HCT116 (cell line): ENCODE data around the gene GJB5. TPM values are rescaled to one million over a fixed set of nuclear protein-coding genes. Genes with fewer than 3 reads are reported as not detected.

Source experiments
- ATAC-seq: fragments of 200-7000 bp; cut with Tn5 transposase; 2 replicates; pipeline ENCODE4 v1.9.1; 2020; ENCODE audit warnings: mild to moderate bottlenecking, moderate library complexity
- BruUV-seq: library from RNA; stranded (reverse); fragments of 400-500 nt; replicated peaks from 2 replicates; lab custom pipeline; 2021; lab: Mats Ljungman, UMichigan
- CTCF ChIA-PET: fragments of 300-600 bp; sonication (Branson Sonifier 250); formaldehyde crosslinking; loops from one replicate; lab custom pipeline; 2021; ENCODE audit warnings: antibody characterized with exemption; lab: Charles Lee
- POLR2A ChIA-PET: fragments of 300-600, 350-600 bp; sonication (Branson Sonifier 250); formaldehyde crosslinking; loops from one replicate; lab custom pipeline; 2021; ENCODE audit warnings: antibody characterized with exemption; lab: Charles Lee
- RAD21 ChIA-PET, 2 experiments: fragments of 300-600 bp; sonication (Branson Sonifier 250); formaldehyde crosslinking; loops; one replicate each; lab custom pipeline; 2023; ENCODE audit warnings: low total read pairs in 2 of 2; ENCODE audit not compliant: uncharacterized antibody in 2 of 2, unreplicated experiment in 2 of 2, low non-redundant PET in 1 of 2; lab: Charles Lee
- DNase-seq: peaks from one replicate; pipeline ENCODE4 v3.0.0-alpha.2; 2010; ENCODE audit warnings: low read depth, low spot score
- H2AFZ ChIP-seq: fragments of 200-600 bp; shearing (Covaris generic), sonication (generic); 2 replicates; pipeline ENCODE4 v1.6.1; 2017; ENCODE audit warnings: low read depth, mixed run types, mixed read lengths, antibody characterized with exemption, low read length; ENCODE audit not compliant: poor library complexity, severe bottlenecking
- H3K27ac ChIP-seq: 2 replicates; pipeline ENCODE4 v1.5.1; 2012; ENCODE audit warnings: low read depth, low read length
- H3K27me3 ChIP-seq: fragments of 200-600 bp; sonication (generic); 2 replicates; pipeline ENCODE4 v1.6.1; 2016; ENCODE audit warnings: mixed run types, low read length, mixed read lengths; ENCODE audit not compliant: insufficient read depth
- H3K36me3 ChIP-seq, 2 experiments: fragments of 200-500 bp in 1 of 2; fragments of 200-600 bp in 1 of 2; sonication (Bioruptor generic) in 1 of 2; sonication (generic) in 1 of 2; 2 replicates each; pipeline versions ENCODE4 v1.5.1 to v1.6.1; 2014 to 2016; ENCODE audit warnings: low read length in 2 of 2, inconsistent platforms in 1 of 2, mixed read lengths in 1 of 2, mixed run types in 1 of 2; ENCODE audit not compliant: insufficient read depth in 2 of 2, control insufficient read depth in 1 of 2
- H3K4me1 ChIP-seq, 2 experiments: fragments of 200-600 bp in 1 of 2; sonication (generic) in 1 of 2; 2 replicates each; pipeline versions ENCODE4 v1.5.1 to v1.6.1; 2012 to 2017; ENCODE audit warnings: low read length in 2 of 2, inconsistent platforms in 1 of 2, mild to moderate bottlenecking in 1 of 2, mixed read lengths in 1 of 2, mixed run types in 1 of 2, moderate library complexity in 1 of 2; ENCODE audit not compliant: insufficient read depth in 2 of 2, control insufficient read depth in 1 of 2
- H3K4me2 ChIP-seq: fragments of 200-600 bp; sonication (generic); 2 replicates; pipeline ENCODE4 v1.6.1; 2017; ENCODE audit warnings: mixed run types, low read length, mixed read lengths
- H3K4me3 ChIP-seq, 2 experiments: fragments of 200-600 bp in 1 of 2; sonication (generic) in 1 of 2; replicated peaks in 1 of 2; 2 replicates each; pipeline ENCODE4 v1.5.1; 2011 to 2016; ENCODE audit warnings: low read length in 2 of 2, control low read depth in 1 of 2, low read depth in 1 of 2, mild to moderate bottlenecking in 1 of 2, mixed read lengths in 1 of 2, mixed run types in 1 of 2
- H3K79me2 ChIP-seq: fragments of 200-600 bp; sonication (generic); 2 replicates; pipeline ENCODE4 v1.6.1; 2017; ENCODE audit warnings: mild to moderate bottlenecking, mixed run types, low read length, moderate library complexity, mixed read lengths; ENCODE audit not compliant: insufficient read depth
- H3K9ac ChIP-seq: fragments of 200-600 bp; sonication (generic); 2 replicates; pipeline ENCODE4 v1.6.1; 2016; ENCODE audit warnings: low read length, mixed read lengths
- H3K9me2 ChIP-seq: fragments of 200-600 bp; sonication (generic), shearing (Covaris generic); 2 replicates; pipeline ENCODE4 v1.6.1; 2017; ENCODE audit warnings: mixed run types, mild to moderate bottlenecking, moderate library complexity; ENCODE audit not compliant: insufficient read depth
- H3K9me3 ChIP-seq, 2 experiments: fragments of 200-500 bp in 1 of 2; fragments of 200-600 bp in 1 of 2; sonication (Bioruptor generic) in 1 of 2; sonication (generic) in 1 of 2; 2 replicates each; pipeline ENCODE4 v1.6.1; 2014 to 2017; ENCODE audit warnings: low read length in 2 of 2, mixed read lengths in 2 of 2, inconsistent platforms in 1 of 2, low read depth in 1 of 2, mild to moderate bottlenecking in 1 of 2, mixed run types in 1 of 2, moderate library complexity in 1 of 2; ENCODE audit not compliant: control insufficient read depth in 1 of 2, insufficient read depth in 1 of 2
- H4K20me1 ChIP-seq: fragments of 200-600 bp; sonication (generic), shearing (Covaris generic); 2 replicates; pipeline ENCODE4 v1.6.1; 2017; ENCODE audit warnings: mixed run types, mild to moderate bottlenecking, moderate library complexity; ENCODE audit not compliant: insufficient read depth
- CEBPB ChIP-seq: IDR thresholded peaks from 2 replicates; pipeline ENCODE4 v1.6.1; 2012; ENCODE audit warnings: low read depth
- EZH2 ChIP-seq: fragments of 200-600 bp; sonication (generic); IDR thresholded peaks from 2 replicates; pipeline ENCODE4 v1.6.1; 2017; ENCODE audit warnings: antibody characterized with exemption, mixed run types
- JUND ChIP-seq: IDR thresholded peaks from 2 replicates; pipeline ENCODE4 v1.6.1; 2012
- TCF7L2 ChIP-seq: IDR thresholded peaks from 2 replicates; pipeline ENCODE4 v1.7.0; 2011; ENCODE audit warnings: borderline replicate concordance, inconsistent platforms; ENCODE audit not compliant: insufficient read depth, insufficient read length; ENCODE audit errors: extremely low read depth
- YY1 ChIP-seq: IDR thresholded peaks from 2 replicates; pipeline ENCODE4 v1.6.1; 2011; ENCODE audit warnings: low read length, low read depth, moderate library complexity, mild to moderate bottlenecking; ENCODE audit not compliant: insufficient replicate concordance; ENCODE audit errors: extremely low read depth
- ZFX ChIP-seq: fragments of 450-650 bp; IDR thresholded peaks from 2 replicates; pipeline ENCODE4 v1.6.1; 2017
- intact Hi-C: fragments of 100-400 bp; cut with micrococcal nuclease; formaldehyde crosslinking; loops from 2 replicates; pipeline ENCODE4 v1.10.0; 2022
- total RNA-seq: library from RNA; stranded (reverse); gene quantifications from one replicate; pipeline ENCODE4 v1.2.1, GENCODE V29; 2021; ENCODE audit not compliant: unreplicated experiment
- TF ChIP-seq, protein P1 (sequence below): IDR thresholded peaks from 2 replicates; pipeline ENCODE4 v1.6.1; 2012; ENCODE audit warnings: low read depth
- TF ChIP-seq, protein P2 (sequence below): IDR thresholded peaks from 2 replicates; pipeline ENCODE4 v1.6.1; 2012

Gene GJB5
- total RNA-seq, 1 experiment from 2014 or later = 4.6 TPM

DNA sequence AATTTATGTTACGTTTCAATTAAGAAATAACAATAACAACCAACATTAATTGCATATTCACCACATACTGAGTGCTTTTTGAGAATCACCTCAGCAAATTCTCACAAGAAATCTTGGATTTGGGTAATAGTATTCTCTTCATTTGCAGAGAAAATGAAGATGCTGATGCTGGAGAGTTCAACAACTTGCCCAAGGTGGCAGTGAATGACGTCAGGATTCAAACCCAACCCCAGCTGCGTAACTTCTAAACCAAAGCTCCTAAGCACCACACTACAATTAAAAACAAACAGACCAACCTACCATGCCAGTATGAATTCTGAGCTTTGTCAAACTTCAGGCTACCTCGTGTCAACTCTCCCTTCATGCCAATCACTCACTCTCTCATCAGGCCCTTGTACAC is 46.7 kb upstream of the GJB5 start:
- intact Hi-C loops = no loop called here
- CTCF ChIA-PET = interaction anchor here (1.6 kb wide), 1 partner anchor 12 kb away, joined by 5 read pairs; no protein-coding TSS in a partner anchor
- RAD21 ChIA-PET = no interaction called here
- H3K4me2 ChIP-seq = no peak overlapping the region
- H4K20me1 ChIP-seq = no peaks in the 10 kb centered on the region
- no peak overlapping the region for H3K4me3 ChIP-seq
- H3K9me3 ChIP-seq = no peaks in the 10 kb centered on the region
- POLR2A ChIA-PET = no interaction called here
- TF ChIP-seq, protein P1, sequence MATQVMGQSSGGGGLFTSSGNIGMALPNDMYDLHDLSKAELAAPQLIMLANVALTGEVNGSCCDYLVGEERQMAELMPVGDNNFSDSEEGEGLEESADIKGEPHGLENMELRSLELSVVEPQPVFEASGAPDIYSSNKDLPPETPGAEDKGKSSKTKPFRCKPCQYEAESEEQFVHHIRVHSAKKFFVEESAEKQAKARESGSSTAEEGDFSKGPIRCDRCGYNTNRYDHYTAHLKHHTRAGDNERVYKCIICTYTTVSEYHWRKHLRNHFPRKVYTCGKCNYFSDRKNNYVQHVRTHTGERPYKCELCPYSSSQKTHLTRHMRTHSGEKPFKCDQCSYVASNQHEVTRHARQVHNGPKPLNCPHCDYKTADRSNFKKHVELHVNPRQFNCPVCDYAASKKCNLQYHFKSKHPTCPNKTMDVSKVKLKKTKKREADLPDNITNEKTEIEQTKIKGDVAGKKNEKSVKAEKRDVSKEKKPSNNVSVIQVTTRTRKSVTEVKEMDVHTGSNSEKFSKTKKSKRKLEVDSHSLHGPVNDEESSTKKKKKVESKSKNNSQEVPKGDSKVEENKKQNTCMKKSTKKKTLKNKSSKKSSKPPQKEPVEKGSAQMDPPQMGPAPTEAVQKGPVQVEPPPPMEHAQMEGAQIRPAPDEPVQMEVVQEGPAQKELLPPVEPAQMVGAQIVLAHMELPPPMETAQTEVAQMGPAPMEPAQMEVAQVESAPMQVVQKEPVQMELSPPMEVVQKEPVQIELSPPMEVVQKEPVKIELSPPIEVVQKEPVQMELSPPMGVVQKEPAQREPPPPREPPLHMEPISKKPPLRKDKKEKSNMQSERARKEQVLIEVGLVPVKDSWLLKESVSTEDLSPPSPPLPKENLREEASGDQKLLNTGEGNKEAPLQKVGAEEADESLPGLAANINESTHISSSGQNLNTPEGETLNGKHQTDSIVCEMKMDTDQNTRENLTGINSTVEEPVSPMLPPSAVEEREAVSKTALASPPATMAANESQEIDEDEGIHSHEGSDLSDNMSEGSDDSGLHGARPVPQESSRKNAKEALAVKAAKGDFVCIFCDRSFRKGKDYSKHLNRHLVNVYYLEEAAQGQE = no peak
- TF ChIP-seq TCF7L2 (no peak), ZFX (no peak), JUND (no peak), EZH2 (no peak), CEBPB (no peak), YY1 (no peak)
- TF ChIP-seq, protein P2, sequence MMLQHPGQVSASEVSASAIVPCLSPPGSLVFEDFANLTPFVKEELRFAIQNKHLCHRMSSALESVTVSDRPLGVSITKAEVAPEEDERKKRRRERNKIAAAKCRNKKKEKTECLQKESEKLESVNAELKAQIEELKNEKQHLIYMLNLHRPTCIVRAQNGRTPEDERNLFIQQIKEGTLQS = no peak
- BruUV-seq = no TSS peak
- H3K9me2 ChIP-seq = no peaks in the 10 kb centered on the region
- peaks cover 42% of the 10 kb centered on the region for H3K27me3 ChIP-seq
- no peak overlapping the region for H3K27ac ChIP-seq
- DNase-seq (no peak), ATAC-seq (no peak)
- no peaks in the 10 kb centered on the region for H3K4me1 ChIP-seq
- no peaks in the 10 kb centered on the region for H3K36me3 ChIP-seq
- no peaks in the 10 kb centered on the region for H3K79me2 ChIP-seq
- H3K9ac ChIP-seq = no peak overlapping the region
- no peak overlapping the region for H2AFZ ChIP-seq
